DMS 273 (cell line): ENCODE data around the gene RAB11FIP5.
"Not testable (repeated sequence)": the region's sequence is repeated elsewhere in the genome, so short reads cannot be mapped to it uniquely, and the experiment has no call there.

Experiments used
- DNase-seq: peaks from one replicate; lab custom pipeline; 2025; ENCODE audit not compliant: unreplicated experiment; lab: John Stamatoyannopoulos, UW

RAB11FIP5 gene

GRCh38 chr2:73069855-73070642 is 42.7 kb downstream of the RAB11FIP5 start:
- DNase-seq: no peak

GRCh38 chr2:73069041-73069854 is 43.5 kb downstream of the RAB11FIP5 start:
- no peak for DNase-seq

GRCh38 chr2:73068147-73068546 is 44.6 kb downstream of the RAB11FIP5 start:
- no peak for DNase-seq

GRCh38 chr2:73067043-73067442 is 45.7 kb downstream of the RAB11FIP5 start:
- DNase-seq: no peak

DNA sequence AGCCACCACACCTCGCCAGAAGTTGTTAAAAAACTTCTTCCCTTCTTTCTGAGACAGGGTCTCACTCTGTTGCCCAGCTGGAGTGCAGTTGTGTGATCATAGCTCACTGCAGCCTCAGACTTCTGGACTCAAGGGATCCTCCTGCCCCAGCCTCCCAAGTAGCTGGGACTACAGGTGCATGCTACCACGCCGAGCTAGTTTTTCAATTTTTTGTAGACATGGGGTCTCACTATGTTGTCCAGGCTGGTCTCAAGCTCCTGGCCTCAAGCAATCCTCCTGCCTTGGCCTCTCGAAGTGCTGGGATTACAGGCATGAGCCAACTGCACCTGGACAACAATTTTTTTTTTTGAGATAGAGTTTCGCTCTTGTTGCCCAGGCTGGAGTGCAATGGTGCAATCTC is 47.7 kb downstream of the RAB11FIP5 start:
- DNase-seq: not testable (repeated sequence)

GRCh38 chr2:73063909-73064875 is 48.6 kb downstream of the RAB11FIP5 start:
- DNase-seq: peak; percentile 73

GRCh38 chr2:73063472-73063871 is 49.3 kb downstream of the RAB11FIP5 start:
- no peak for DNase-seq

- DNase-seq: no peak
These were observed 53.6 kb downstream of the RAB11FIP5 start for GRCh38 chr2:73059106-73059505.

DNA sequence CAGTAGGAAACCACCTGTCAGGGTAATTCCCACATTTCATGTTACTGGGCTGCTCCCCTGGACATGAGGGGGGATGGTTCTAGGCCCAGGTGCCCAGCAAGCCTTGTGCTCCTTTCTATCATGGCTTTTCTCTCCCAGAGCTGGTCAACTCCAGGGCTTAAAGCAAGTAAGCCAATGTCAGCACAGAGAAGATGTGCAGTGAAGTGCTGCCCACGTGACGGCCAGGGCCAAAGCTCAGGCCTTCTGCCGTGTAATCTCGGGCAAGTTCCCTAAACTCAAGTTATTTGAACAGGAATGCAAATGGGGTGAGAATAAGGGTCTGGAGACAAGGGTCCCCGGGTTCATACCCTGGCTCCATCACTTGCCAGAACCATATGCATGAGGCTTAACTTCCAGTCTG is 57.8 kb downstream of the RAB11FIP5 start:
- DNase-seq: no peak

- no peak for DNase-seq
These were observed 59.2 kb downstream of the RAB11FIP5 start for GRCh38 chr2:73053316-73054114.

DNA sequence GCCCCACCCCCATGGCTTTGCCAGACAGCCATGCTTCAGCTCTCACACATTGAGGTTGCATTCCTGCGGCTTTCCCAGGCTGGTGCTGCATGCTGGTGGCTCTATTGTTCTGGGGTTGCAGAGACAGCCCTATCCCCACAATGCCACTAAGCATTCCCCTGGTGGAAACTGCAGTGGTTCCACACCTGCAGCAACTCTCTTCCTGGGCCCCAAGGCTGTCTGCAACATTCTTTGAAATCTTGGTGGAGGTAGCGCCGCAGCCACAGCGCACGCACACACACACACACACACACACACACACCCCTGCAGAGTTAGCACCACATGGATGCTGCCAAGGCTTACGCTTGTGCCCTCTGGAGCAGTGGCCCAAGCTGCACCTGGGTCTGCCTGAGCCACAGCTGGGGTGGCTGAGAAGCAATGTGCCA is 62.6 kb downstream of the RAB11FIP5 start:
- DNase-seq: no peak

DNA sequence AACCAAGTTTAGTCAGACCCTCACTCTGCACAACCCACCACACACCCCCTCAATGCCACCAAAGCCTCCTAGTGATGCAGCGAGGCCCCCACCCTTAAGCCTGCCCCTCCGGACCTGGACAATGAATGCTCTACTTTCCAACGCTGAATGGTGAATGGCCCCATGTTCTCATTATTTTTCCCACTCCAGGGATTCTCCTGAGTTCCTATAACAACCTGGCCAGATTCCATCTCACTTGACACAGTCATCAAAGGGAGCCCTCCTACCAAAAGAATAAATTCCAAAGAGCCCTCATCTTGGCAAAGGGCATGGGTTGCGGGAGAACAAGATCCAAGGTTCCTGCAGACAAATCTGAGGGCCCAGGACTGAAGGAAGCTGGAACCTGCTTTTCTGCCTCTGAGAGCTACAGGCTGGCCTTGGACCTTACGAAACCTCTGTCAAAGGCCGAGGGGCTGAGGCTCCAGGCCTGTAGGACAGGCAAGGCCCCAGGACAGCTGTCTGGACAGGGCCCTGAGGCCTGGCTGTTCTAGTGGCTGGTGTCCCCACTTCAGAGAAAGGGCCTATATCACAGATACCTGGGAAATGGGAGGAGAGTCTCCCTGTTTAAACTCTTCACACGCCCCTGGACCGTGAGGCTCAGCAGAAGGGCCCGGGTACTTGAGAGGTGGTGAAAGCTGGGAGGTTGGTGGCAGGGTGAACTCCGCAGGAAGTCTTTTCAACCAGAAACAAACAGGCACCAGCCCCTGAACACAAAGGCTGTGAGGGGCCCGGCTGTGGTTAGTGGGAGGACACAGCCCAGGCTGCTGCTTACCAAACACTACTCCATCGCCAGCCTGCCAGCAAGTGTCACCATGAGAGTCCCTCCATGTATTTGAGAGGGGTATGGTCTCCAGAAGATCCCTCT is 68.6 kb downstream of the RAB11FIP5 start:
- no peak for DNase-seq

DNA sequence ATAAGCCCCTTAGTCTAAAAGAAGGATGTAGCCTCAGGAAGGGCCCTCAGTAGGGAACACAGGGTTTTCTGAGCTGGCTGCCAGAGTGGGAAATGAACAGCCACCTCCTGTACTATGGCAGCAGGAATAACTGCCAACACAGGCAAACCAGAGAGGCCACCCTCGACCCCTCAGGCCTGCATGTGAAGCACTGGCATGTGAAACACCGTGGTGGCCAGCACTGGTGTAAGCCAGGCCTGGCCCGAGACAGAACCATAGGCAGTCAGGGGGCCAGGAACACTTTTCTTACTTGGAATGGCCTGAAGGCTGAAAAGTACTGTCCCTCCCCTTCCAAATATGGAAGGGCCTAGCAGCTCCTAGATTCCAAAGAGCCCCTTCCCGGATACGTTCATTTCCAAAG is 69.5 kb downstream of the RAB11FIP5 start:
- DNase-seq: no peak

GRCh38 chr2:73037947-73038585 is 74.7 kb downstream of the RAB11FIP5 start:
- DNase-seq: no peak

DNA sequence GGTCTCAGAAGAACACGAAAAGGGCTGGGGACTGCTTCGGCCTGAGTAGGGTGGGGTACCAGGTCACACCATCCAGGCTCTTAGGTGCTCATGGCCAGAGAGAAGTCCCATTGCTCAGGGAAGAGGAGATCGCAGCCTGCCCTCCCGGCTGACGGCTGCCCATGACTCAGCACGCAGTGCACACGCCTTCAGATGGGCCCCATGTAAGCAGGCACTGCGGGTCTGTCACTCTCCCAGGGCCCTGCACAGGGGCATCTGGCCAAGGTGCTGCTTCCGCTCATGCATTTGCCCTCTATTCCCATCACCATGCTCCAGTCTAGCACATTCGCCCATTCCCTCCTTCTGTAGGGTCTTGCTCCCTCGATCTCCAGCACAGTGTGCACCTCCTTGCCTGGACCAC is 76.0 kb downstream of the RAB11FIP5 start:
- no peak for DNase-seq

DNA sequence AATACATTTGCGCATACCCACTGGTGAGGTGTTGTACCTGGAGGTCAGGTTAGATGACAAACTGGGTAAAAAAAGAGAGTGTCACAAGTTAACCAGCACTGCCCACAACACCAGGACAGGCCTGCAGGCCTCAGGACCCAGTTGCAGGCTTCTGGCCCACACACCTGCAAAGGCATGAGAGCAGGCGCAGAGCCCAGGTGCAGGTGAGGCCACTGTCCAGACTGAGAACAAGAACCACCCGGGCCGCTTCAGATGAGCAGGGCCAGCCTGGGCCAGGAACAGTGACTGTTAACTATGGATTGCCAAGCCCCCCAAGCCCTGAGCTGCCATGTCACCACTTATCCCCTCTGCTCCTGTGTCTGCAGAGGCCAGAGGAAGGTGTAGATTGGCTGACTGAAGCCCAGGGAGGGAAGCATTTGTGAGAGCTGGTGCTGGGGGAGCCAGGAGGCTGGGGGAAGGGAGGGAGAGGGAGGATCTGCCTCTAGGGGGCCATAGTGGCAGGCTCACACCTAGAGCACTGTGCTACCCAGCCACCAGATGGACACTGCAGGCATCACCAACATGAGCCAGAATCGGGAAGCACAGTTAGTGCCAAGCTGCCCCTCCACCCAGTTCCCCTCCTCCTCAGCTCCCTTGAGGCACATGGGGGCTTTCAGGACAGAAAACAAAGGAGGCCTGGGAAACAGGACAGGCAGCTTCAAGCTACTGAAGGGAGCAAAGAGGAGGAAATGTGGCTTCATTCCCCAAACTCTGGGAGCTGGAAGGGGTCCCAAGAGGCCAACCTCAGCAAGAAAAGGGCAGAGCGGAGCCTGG is 76.6 kb downstream of the RAB11FIP5 start:
- DNase-seq: peak; percentile 75

DNA sequence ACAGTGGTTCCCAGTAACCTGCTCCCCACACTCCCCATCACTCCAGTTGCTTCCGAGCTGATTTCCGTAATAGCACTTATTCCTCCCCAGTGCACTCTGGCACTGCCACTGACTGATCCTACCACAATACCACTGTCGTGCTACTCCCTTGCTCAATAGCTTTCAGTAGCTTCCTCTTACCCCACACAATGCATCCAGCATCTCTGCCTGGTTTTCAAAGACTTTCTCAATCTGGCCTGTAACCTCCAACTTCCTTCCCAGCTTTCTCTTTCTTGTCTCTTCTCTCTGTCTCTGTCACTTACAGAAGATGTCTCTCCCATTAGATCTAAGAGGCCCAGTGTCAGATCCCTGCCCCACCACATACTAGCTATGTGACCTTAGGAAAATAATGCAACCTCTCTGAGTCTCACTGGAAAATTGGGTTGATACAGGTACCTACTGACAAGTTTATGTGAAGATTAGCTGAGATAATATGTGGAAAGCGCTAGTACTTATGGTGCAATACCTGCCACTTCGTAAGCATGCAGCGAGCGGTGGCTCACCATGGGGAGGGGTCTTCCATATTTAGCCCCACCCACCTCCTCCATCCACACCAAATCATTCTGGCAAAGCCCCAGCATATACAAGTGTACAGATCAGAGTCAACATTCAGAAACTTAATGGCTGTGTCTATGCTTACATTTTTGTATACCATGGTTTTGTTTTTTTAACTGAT is 77.9 kb downstream of the RAB11FIP5 start:
- DNase-seq: no peak
